AG09319 (cell line): ENCODE measurements around the gene OR9A4.

Source experiments
- DNase-seq: peaks from one replicate; pipeline ENCODE4 v3.0.0-alpha.2; 2010; ENCODE audit warnings: low read depth; ENCODE audit errors: extremely low read depth
- TF ChIP-seq, protein P1 (sequence below): IDR thresholded peaks from 2 replicates; pipeline ENCODE4 v1.5.1; 2011; ENCODE audit warnings: low read depth, mild to moderate bottlenecking, inconsistent platforms, low read length, moderate library complexity

Gene OR9A4

DNA sequence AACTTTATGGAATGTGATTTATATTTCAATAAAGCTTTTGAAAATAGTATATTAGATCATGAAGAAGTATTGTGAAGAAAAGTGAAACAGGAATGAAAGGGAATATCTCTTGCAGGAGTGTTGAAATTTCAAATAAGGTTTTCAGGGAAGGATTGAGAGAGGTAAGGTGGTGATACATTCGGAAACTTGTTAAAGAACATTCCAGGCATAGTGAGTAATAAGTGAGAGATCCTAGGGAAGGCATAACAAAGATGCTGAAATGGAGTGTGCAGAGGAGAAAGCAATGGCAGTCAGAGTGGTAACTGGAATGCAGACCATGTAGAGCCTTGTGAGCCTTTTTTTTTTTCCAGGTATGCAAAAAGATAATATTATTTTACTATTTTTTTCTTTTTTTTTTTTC, 4.1 kb downstream of the OR9A4 start:
- TF ChIP-seq, protein P1, sequence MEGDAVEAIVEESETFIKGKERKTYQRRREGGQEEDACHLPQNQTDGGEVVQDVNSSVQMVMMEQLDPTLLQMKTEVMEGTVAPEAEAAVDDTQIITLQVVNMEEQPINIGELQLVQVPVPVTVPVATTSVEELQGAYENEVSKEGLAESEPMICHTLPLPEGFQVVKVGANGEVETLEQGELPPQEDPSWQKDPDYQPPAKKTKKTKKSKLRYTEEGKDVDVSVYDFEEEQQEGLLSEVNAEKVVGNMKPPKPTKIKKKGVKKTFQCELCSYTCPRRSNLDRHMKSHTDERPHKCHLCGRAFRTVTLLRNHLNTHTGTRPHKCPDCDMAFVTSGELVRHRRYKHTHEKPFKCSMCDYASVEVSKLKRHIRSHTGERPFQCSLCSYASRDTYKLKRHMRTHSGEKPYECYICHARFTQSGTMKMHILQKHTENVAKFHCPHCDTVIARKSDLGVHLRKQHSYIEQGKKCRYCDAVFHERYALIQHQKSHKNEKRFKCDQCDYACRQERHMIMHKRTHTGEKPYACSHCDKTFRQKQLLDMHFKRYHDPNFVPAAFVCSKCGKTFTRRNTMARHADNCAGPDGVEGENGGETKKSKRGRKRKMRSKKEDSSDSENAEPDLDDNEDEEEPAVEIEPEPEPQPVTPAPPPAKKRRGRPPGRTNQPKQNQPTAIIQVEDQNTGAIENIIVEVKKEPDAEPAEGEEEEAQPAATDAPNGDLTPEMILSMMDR = no peak
- no peak for DNase-seq

DNA sequence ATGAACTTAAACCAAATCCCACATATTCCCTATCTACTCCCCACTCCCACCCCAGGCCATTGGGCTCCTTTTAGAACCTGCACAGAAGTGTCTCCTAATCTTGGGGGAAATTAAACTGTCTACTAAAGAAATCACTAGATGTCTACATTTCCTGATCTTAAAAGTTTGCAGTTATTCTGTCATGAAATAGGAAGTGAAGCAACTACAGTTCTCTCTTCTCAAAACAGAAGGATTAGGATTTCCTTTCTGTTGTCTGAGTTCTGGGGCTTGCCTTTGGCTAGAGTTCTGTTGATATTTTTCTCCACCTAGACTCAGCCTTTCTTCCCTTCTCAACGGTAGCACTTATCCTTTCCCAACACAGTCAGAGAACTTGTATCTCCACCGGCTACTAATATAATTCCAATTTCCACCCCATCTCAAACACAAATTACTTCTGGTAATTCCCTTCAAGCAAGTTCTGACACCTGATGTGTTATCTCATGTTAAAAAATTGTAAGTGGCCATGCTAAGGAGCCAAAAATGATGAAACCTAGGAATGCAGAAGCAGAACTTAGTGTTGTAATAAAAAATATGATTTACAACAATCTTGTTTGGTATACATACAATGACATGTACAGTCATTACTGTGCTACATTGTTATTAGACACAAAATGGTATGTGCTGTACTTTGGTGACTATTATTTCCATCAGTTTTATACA, 12.1 kb downstream of the OR9A4 start:
- TF ChIP-seq, protein P1 = no peak
- DNase-seq = no peak

DNA sequence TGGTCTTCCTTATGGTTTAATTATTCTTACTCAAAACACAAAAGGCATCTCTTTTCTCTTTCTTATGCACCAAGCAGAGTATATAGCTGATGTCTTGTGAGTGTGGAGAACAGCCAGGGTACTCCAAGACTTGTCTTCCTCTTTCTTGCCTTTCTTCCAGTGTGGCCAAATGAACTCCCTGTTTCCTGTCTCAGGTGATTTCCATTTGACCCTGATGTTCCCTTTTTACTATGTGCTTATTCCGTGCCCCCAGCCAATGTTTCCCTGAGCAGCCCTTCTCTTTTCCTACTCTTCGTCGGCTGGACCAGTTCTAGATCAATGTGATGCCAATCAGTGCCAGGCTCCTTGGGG, 12.6 kb downstream of the OR9A4 start:
- TF ChIP-seq, protein P1 = no peak
- no peak for DNase-seq

DNA sequence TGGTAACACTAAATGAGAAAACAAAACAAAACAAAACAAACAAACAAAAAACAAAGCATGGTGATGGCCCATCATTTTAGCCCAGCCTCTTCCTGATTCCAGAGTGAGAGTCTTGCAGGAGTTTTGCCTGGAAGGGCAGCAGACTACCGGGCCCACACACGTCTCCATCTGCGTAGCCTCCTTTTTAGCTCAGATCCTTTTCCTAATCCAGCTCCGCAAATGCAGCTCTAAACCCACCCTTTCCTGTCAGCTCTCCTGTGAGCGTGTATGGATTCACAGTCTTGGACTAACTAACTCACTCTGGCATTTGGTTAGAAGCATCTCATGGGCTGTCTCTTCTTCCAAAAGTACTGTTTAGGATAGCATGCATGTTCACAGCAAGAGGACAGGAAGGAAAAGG, 14.0 kb downstream of the OR9A4 start:
- TF ChIP-seq, protein P1 = no peak
- no peak for DNase-seq

DNA sequence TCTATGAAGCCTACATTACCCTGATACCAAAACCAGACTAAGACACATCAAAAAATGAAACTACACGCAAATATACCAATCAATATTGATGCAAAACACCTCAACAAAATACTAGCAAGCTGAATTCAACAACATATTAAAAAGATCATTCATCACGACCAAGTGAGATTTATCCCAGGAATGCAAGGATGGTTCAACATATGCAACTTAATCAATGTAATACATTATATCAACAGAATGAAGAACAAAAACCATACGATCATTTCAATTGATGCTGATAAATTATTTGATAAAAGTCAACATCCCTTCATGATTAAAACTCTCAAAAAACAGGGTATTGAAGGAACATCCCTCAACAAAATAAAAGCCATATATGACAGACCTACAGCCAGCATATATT, 24.9 kb downstream of the OR9A4 start:
- DNase-seq = no peak
- TF ChIP-seq, protein P1 = no peak

DNA sequence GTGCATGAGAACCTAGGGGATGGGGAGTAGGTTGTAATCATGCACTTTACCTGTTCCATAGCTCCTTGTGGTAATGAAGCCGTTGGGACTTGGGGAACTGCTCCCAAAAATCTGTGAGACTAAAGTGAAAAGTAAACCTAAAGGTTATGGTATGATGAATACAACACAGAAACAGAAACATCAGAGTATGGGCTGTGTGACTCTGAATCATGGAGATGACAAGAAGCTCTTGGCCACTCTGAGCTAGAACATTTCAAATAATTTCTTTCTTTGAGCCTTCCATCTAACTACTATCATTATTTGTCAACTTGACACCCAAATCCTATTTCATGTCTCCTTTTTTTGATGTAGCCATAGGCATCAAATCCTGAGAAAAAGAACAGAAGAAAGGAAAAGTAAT, 27.6 kb downstream of the OR9A4 start:
- TF ChIP-seq, protein P1 = no peak
- no peak for DNase-seq

DNA sequence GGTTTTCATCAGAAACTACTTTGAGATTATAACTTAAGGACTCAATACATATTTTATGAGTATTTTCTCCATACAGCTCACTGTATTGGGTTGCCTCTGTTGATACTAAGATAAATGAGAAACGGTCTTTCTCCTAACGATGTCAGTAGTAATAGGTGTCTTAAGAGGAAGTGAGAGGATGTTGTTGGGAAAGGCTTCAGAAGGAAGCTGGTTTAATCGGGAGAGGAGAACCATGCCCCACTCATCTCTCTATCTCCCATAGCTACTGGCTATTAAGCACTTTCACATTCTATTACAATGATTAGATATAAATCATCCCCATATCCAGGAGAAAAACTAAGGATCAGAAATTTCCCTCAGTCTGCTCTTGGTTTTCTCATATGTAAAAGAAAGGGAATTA, 28.6 kb downstream of the OR9A4 start:
- TF ChIP-seq, protein P1 = no peak

More for the DNA sequence above, 28.6 kb downstream of the OR9A4 start:
- DNase-seq = no peak
